A673 (cell line): ENCODE data around the gene FBLIM1. TPM values are rescaled to one million over a fixed set of nuclear protein-coding genes. Genes with fewer than 3 reads are reported as not detected.
"Not testable (repeated sequence)": the region's sequence is repeated elsewhere in the genome, so short reads cannot be mapped to it uniquely, and the experiment has no call there.

Experiments
- BruUV-seq: library from RNA; stranded (reverse); fragments of 400-500 nt; replicated peaks from 2 replicates; lab custom pipeline; 2021; lab: Mats Ljungman, UMichigan
- CTCF ChIA-PET: fragments of 300-600 bp; sonication (Branson Sonifier 250); formaldehyde crosslinking; loops from one replicate; lab custom pipeline; 2022; ENCODE audit warnings: antibody characterized with exemption; lab: Charles Lee
- POLR2A ChIA-PET: fragments of 300-600 bp; sonication (Branson Sonifier 250); formaldehyde crosslinking; loops from one replicate; lab custom pipeline; 2022; ENCODE audit warnings: antibody characterized with exemption; ENCODE audit not compliant: low non-redundant PET; lab: Charles Lee
- DNase-seq: peaks from one replicate; pipeline ENCODE4 v3.0.0-alpha.2; 2015; ENCODE audit warnings: low spot score
- H3K27ac ChIP-seq: fragments of 200-600 bp; sonication (generic); 2 replicates; pipeline ENCODE4 v1.5.1; 2016; ENCODE audit warnings: mixed run types, low read depth, mild to moderate bottlenecking, mixed read lengths, antibody characterized with exemption, low read length; ENCODE audit not compliant: poor library complexity, severe bottlenecking
- H3K27me3 ChIP-seq: fragments of 200-600 bp; sonication (generic); replicated peaks from 2 replicates; pipeline ENCODE4 v1.6.1; 2017; ENCODE audit warnings: mixed run types, low read depth, mild to moderate bottlenecking, mixed read lengths, antibody characterized with exemption, low read length; ENCODE audit not compliant: insufficient read depth, poor library complexity
- H3K36me3 ChIP-seq: fragments of 200-600 bp; sonication (generic); 2 replicates; pipeline ENCODE4 v1.6.1; 2016; ENCODE audit warnings: mixed run types, mild to moderate bottlenecking, mixed read lengths, antibody characterized with exemption, low read length; ENCODE audit not compliant: insufficient read depth, poor library complexity, severe bottlenecking
- H3K4me1 ChIP-seq: fragments of 200-600 bp; sonication (generic); 2 replicates; pipeline ENCODE4 v1.6.1; 2017; ENCODE audit warnings: mixed run types, mild to moderate bottlenecking, mixed read lengths, antibody characterized with exemption, low read length; ENCODE audit not compliant: insufficient read depth, poor library complexity, severe bottlenecking
- H3K4me3 ChIP-seq: fragments of 200-600 bp; sonication (generic); 2 replicates; pipeline ENCODE4 v1.5.1; 2016; ENCODE audit warnings: low read depth, mixed run types, mild to moderate bottlenecking, mixed read lengths, low read length; ENCODE audit not compliant: poor library complexity, severe bottlenecking
- H3K9me3 ChIP-seq: fragments of 200-600 bp; sonication (generic); 2 replicates; pipeline ENCODE4 v1.6.1; 2016; ENCODE audit warnings: mixed run types, low read depth, mild to moderate bottlenecking, mixed read lengths, antibody characterized with exemption, low read length; ENCODE audit not compliant: poor library complexity, severe bottlenecking
- CTCF ChIP-seq: fragments of 300-800, 200-600 bp; sonication (generic); conservative IDR thresholded peaks from 2 replicates; pipeline ENCODE4 v1.5.1; 2017; ENCODE audit warnings: low read depth, mild to moderate bottlenecking, antibody characterized with exemption, low read length, moderate library complexity, mixed read lengths
- EZH2 ChIP-seq: fragments of 200-600 bp; sonication (generic); IDR thresholded peaks from 2 replicates; pipeline ENCODE4 v1.6.1; 2017; ENCODE audit warnings: borderline replicate concordance, low read depth, mild to moderate bottlenecking, mixed read lengths, antibody characterized with exemption, low read length; ENCODE audit not compliant: poor library complexity, severe bottlenecking
- intact Hi-C: fragments of 100-400 bp; cut with micrococcal nuclease; formaldehyde crosslinking; loops from one replicate; pipeline ENCODE4 v1.10.0; 2022; ENCODE audit not compliant: unreplicated experiment
- total RNA-seq: library from RNA; stranded (reverse); gene quantifications from 2 replicates; pipeline ENCODE4 v1.2.3, GENCODE V29; 2021

The FBLIM1 gene
- total RNA-seq, 1 experiment from 2014 or later: 39.3 TPM

GRCh38 chr1:15825800-15826199 is 67.2 kb downstream of the FBLIM1 start:
- no peak for DNase-seq
- H3K36me3 ChIP-seq: no peaks in the 10 kb centered on the region
- H3K27me3 ChIP-seq: no peaks in the 10 kb centered on the region
- BruUV-seq: no TSS peak
- ChIA-PET POLR2A (interaction anchor here (0.7 kb wide), 2 partner anchors 11 to 18 kb away, joined by 3 to 25 read pairs; no protein-coding TSS in a partner anchor), CTCF (no interaction called here)
- intact Hi-C loops: no loop called here
- TF ChIP-seq CTCF: no peak
- no peak for TF ChIP-seq EZH2
- no peak overlapping the region for H3K4me3 ChIP-seq
- H3K27ac ChIP-seq: no peak overlapping the region
- no peaks in the 10 kb centered on the region for H3K9me3 ChIP-seq
- H3K4me1 ChIP-seq: no peaks in the 10 kb centered on the region

GRCh38 chr1:15826810-15827507 is 68.4 kb downstream of the FBLIM1 start:
- no peak for DNase-seq
- no peaks in the 10 kb centered on the region for H3K27me3 ChIP-seq
- no peaks in the 10 kb centered on the region for H3K9me3 ChIP-seq
- no peak overlapping the region for H3K4me3 ChIP-seq
- CTCF ChIA-PET: no interaction called here
- no peaks in the 10 kb centered on the region for H3K4me1 ChIP-seq
- BruUV-seq: no TSS peak
- POLR2A ChIA-PET: interaction anchor here (0.5 kb wide), 1 partner anchor 149 kb away, joined by 3 read pairs; the partner anchor contains the start of gene ZBTB17
- no peak overlapping the region for H3K27ac ChIP-seq
- H3K36me3 ChIP-seq: no peaks in the 10 kb centered on the region
- intact Hi-C loops: no loop called here
- no peak for TF ChIP-seq CTCF

GRCh38 chr1:15827567-15827966 is 69.0 kb downstream of the FBLIM1 start:
- H3K4me3 ChIP-seq, CTCF ChIA-PET, H3K36me3 ChIP-seq, H3K4me1 ChIP-seq, H3K27ac ChIP-seq, H3K27me3 ChIP-seq, intact Hi-C loops, DNase-seq, BruUV-seq, H3K9me3 ChIP-seq, POLR2A ChIA-PET: not testable (repeated sequence)

- CTCF ChIA-PET: interaction anchor here (0.9 kb wide), 1 partner anchor 13 kb away, joined by 4 read pairs; no protein-coding TSS in a partner anchor
- H3K27ac ChIP-seq, POLR2A ChIA-PET, intact Hi-C loops, BruUV-seq, H3K4me3 ChIP-seq, H3K9me3 ChIP-seq, H3K27me3 ChIP-seq, H3K36me3 ChIP-seq, DNase-seq: not testable (repeated sequence)
- peaks cover 12% of the 10 kb centered on the region for H3K4me1 ChIP-seq
Measured at GRCh38 chr1:15828931-15829330, 70.3 kb downstream of the FBLIM1 start.
